ENCODE measurements around the gene ENPP1.
A peak's percentile ranks its signal among the peaks of the same experiment; 100 is the strongest.

ENPP1 gene

DNA sequence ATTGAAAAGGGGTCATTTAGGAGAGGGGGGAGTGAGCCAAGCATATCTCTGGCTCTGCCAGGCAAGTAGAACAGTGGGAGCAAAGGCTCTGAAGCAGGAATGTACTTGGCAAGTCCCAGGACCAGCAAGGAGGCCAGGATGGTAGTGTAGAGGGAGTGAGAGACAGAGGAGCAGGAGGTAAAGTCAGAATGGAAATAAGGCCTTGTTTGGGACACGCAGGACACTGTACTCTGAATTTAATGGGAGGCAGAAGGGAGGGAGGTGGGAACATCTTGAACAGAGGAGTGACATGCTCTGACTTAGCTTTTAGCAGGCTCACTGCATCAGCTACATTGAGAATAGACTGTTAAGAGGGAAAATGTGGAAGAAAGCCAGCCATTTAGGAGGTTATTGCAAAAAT, 37.0 kb upstream of the ENPP1 start:
- no peak overlapping the region for H3K4me3 ChIP-seq (replicated peaks in 1 of 2; ENCODE audit: low read depth in 2 of 2, low read length in 2 of 2)
- DNase-seq (ENCODE audit: low read depth in 2 of 2) = peak in 1 of 2 donors; percentile 12
- no peak for TF ChIP-seq CTCF (IDR thresholded peaks at IDR 0.05; ENCODE audit: low read depth, low read length)

GRCh38 chr6:131773284-131773950, 34.4 kb upstream of the ENPP1 start:
- no peak for DNase-seq (ENCODE audit: low read depth in 2 of 2)
- TF ChIP-seq CTCF (IDR thresholded peaks at IDR 0.05; ENCODE audit: low read depth, low read length) = no peak

GRCh38 chr6:131775886-131776285, 31.9 kb upstream of the ENPP1 start:
- no peak overlapping the region for H3K4me3 ChIP-seq (replicated peaks in 1 of 2; ENCODE audit: low read depth in 2 of 2, low read length in 2 of 2)
- no peak for DNase-seq (ENCODE audit: low read depth in 2 of 2)
- no peak for TF ChIP-seq CTCF (IDR thresholded peaks at IDR 0.05; ENCODE audit: low read depth, low read length)

More at GRCh38 chr6:131773284-131773950, 34.4 kb upstream of the ENPP1 start:
- no peak overlapping the region for H3K4me3 ChIP-seq (replicated peaks in 1 of 2; ENCODE audit: low read depth in 2 of 2, low read length in 2 of 2)

DNA sequence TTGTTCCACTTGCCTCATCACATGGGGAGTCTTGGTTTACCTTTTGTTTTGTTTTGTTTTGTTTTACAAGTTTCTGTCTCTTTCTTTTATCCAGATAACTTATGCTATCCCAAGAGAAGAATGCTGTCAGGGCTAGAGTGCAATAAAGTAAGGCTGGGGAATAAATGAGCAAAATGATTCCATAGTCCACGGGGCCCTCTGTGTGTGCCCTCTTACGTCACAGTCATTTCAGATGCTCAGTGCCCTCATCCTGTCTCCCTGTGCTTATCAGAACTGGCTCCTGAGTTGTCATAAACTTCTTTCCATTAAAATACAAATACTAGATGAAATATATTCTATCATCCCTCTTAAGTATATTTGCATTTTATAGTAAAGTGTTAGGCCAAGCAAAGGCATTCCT, 30.8 kb upstream of the ENPP1 start:
- TF ChIP-seq CTCF (IDR thresholded peaks at IDR 0.05; ENCODE audit: low read depth, low read length) = no peak
- no peak overlapping the region for H3K4me3 ChIP-seq (replicated peaks in 1 of 2; ENCODE audit: low read depth in 2 of 2, low read length in 2 of 2)

GRCh38 chr6:131778169-131778568, 29.7 kb upstream of the ENPP1 start:
- DNase-seq (ENCODE audit: low read depth in 2 of 2) = no peak
- no peak overlapping the region for H3K4me3 ChIP-seq (replicated peaks in 1 of 2; ENCODE audit: low read depth in 2 of 2, low read length in 2 of 2)
- no peak for TF ChIP-seq CTCF (IDR thresholded peaks at IDR 0.05; ENCODE audit: low read depth, low read length)

More for the DNA sequence above, 30.8 kb upstream of the ENPP1 start:
- no peak for DNase-seq (ENCODE audit: low read depth in 2 of 2)

GRCh38 chr6:131779304-131779703, 28.5 kb upstream of the ENPP1 start:
- no peak for DNase-seq (ENCODE audit: low read depth in 2 of 2)
- TF ChIP-seq CTCF (IDR thresholded peaks at IDR 0.05; ENCODE audit: low read depth, low read length) = no peak
- H3K4me3 ChIP-seq (replicated peaks in 1 of 2; ENCODE audit: low read depth in 2 of 2, low read length in 2 of 2) = no peak overlapping the region

DNA sequence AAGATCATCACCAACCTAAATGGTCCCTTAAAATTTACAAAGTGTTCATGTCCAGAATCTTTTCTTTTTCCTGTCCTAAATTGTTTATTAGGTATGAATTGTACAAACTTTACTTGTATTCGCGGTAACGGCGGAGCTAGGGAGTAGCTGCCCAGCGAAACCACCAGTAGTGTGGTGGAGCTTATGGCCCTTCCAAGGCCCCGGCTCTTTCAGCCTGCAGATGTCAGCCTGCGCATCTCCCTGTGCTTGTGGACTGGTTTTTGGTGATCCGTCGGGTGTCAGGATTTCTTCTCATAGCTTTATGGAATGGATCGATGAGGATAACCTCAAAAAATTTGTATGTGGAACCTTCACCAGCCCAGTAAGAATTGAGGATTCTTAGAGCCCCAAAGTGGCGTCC, 27.2 kb upstream of the ENPP1 start:
- TF ChIP-seq CTCF (IDR thresholded peaks at IDR 0.05; ENCODE audit: low read depth, low read length) = no peak
- H3K4me3 ChIP-seq (replicated peaks in 1 of 2; ENCODE audit: low read depth in 2 of 2, low read length in 2 of 2) = no peak overlapping the region
- no peak for DNase-seq (ENCODE audit: low read depth in 2 of 2)
